Small intestine (tissue), 16 donors: Measurements from ENCODE around the gene LCE2A. TPM values are rescaled to one million over a fixed set of nuclear protein-coding genes. Genes with fewer than 3 reads are reported as not detected.
"Not testable (repeated sequence)": the region's sequence is repeated elsewhere in the genome, so short reads cannot be mapped to it uniquely, and the experiment has no call there.

Experiments
- DNase-seq, 2 donors: peaks; one replicate each; pipeline versions ENCODE4 v3.0.0 to v3.0.0-alpha.2; 2013
- FAIRE-seq: peaks from 2 replicates; lab custom pipeline; 2012; peaks lifted over from hg19 to GRCh38; lab: Jason Lieb, UNC
- H3K27ac ChIP-seq, 3 donors: one replicate each; pipeline ENCODE4 v1.5.1; 2013; ENCODE audit warnings: low read length in 2 of 3, mild to moderate bottlenecking in 2 of 3, control low read depth in 1 of 3, inconsistent platforms in 1 of 3, low read depth in 1 of 3, moderate library complexity in 1 of 3
- H3K27me3 ChIP-seq, 3 donors: one replicate each; pipeline ENCODE4 v1.6.1; 2013; ENCODE audit warnings: low read length in 3 of 3, inconsistent platforms in 1 of 3; ENCODE audit not compliant: control insufficient read depth in 3 of 3, insufficient read depth in 3 of 3
- H3K36me3 ChIP-seq, 3 donors: one replicate each; pipeline ENCODE4 v1.6.1; 2013; ENCODE audit warnings: low read length in 3 of 3, inconsistent platforms in 1 of 3, low read depth in 1 of 3, mild to moderate bottlenecking in 1 of 3, moderate library complexity in 1 of 3; ENCODE audit not compliant: control insufficient read depth in 3 of 3, insufficient read depth in 2 of 3
- H3K4me1 ChIP-seq, 3 donors: one replicate each; pipeline ENCODE4 v1.6.1; 2013; ENCODE audit warnings: low read length in 2 of 3, inconsistent platforms in 1 of 3, low read depth in 1 of 3, mild to moderate bottlenecking in 1 of 3, moderate library complexity in 1 of 3; ENCODE audit not compliant: control insufficient read depth in 3 of 3, insufficient read depth in 2 of 3
- H3K4me3 ChIP-seq, 3 donors: one replicate each; pipeline ENCODE4 v1.5.1; 2013; ENCODE audit warnings: low read length in 3 of 3, control low read depth in 1 of 3, inconsistent platforms in 1 of 3, low read depth in 1 of 3, mild to moderate bottlenecking in 1 of 3, moderate library complexity in 1 of 3
- H3K9me3 ChIP-seq, 2 donors: one replicate each; pipeline ENCODE4 v1.6.1; 2013; ENCODE audit warnings: low read depth in 1 of 2, low read length in 1 of 2; ENCODE audit not compliant: control insufficient read depth in 2 of 2, insufficient read depth in 1 of 2
- WGBS, 3 donors: extraction: QIAGEN DNeasy Blood & Tissue Kit; methylation state at CpG; one replicate each; pipeline ENCODE4 v1.1.7; 2013; 5-methylcytosine and 5-hydroxymethylcytosine counted together
- long read RNA-seq, 10 donors: transcript quantifications; one replicate each; lab custom pipeline, GENCODE V29; 2026
- polyA plus RNA-seq, 4 donors: library from polyadenylated mRNA; stranded (reverse) in 3 of 4; unstranded in 1 of 4; fragments of 200-250 nt in 3 of 4; fragments of 120-200 nt in 1 of 4; gene quantifications; one replicate each; pipeline versions ENCODE4 v1.2.1 to v1.2.3, GENCODE V29; 2013
- donor health status: healthy with polysubstance abuse.
- donor health status: control.
- donor health status: control.
- donor health status: Bipolar disorder and iron deficiency.
- donor health status: healthy.

Gene LCE2A
- 1 to 10 TPM in 1 of 4 donors, under 1 TPM in 1, not detected in 2; 0.16 to 6.8 TPM for polyA plus RNA-seq
- long read RNA-seq, donor 1, result 0 reads
- long read RNA-seq, donor 2, result 0 reads
- long read RNA-seq, donor 3, result 0 reads
- long read RNA-seq, donor 4, result 0 reads
- long read RNA-seq, donor 5, result 0 reads
- long read RNA-seq, donor 6, result 0 reads
- long read RNA-seq, donor 7, result 0 reads
- long read RNA-seq, donor 8, result 0 reads
- long read RNA-seq, donor 9, result 0 reads
- long read RNA-seq, donor 10, result 0 reads

DNA sequence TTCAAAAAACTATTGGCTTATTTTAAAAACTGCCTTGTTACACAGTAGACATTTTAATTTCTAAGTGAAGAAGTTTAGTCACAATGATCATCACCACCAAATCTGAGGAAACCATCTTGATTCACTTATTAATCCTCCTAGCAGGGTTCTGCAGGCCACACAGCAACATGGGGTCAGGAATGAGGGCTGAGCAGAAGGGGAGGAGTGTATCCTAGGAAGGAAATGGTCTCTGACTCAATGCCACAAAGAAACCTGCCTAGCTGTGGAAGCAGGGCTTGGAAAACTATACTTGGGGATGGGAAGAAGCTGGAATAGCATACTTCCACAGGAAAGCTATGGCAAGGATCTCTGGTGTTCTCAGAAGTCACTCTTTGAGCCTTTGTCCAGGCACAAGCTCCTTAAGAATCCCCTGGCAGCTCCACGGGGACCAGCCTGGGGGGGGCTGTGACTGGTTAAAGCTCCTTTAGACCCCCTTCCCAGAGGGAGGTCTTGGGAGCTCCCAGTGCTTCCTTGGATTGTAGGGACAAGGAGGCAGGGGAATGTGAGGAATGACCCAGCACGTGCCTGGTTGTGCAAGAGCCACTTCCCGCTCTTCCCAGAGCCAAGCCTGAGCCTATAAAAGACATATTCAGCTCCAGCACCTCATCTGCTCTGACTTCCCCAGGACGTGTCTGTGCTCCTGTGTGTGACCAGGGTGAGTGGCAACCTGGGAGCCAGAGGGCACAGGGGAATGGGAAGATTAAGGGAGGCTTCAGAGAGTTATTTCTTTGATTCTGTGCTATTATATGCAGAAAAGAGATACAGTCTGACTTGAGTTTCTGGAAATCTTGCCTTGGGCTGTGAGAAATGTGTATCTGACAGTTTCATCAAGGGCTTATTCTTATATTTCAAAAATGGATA is at the start of gene LCE2A:
Gene LCE2A, plus strand, starts transcription at position 645 of the 900 bp plus-strand sequence. CDS start 557 bp downstream, outside the sequence.
- FAIRE-seq (no peak), DNase-seq (no peak)
- Histone ChIP-seq H3K9me3 (no peaks in the 10 kb centered on the region), H3K4me3 (no peak within 1 kb of the TSS), H3K27me3 (no peaks in the 10 kb centered on the region), H3K4me1 (no peaks in the 10 kb centered on the region), H3K36me3 (no peaks in the 10 kb centered on the region), H3K27ac (no peak within 1 kb of the TSS)
- 30 to 54% (median 40%) methylated on average over 4 of the region's 4 CpGs for WGBS, 3 donors

DNA sequence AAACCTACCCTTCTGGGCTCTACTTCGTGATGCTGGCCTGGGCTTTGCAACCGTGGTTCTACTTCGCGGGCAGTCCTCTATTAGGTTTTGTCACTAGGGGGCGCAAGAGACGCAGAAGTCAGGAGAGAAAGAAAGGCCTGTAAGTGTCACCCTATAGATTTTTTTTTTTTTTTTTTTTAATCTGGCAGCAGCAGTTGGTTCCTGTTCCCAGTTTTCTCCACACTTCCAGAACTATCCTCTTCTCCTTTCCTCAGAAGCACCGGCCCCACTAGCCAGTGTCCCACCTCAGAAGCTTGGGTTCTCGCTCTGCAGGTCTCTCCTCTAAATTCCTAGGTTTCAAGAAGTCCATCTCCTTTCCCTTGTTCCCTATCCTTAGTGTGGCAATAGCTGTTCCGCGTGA is 44.0 kb upstream of the LCE2A start:
- no peak for FAIRE-seq
- DNase-seq, result peak; percentile 62 to 72
- WGBS, 3 donors, result 27 to 30% (median 29%) methylated on average over 10 of the region's 10 CpGs
- Histone ChIP-seq H3K4me1 (no peaks in the 10 kb centered on the region), H3K9me3 (no peaks in the 10 kb centered on the region), H3K27ac (no peak overlapping the region), H3K36me3 (no peaks in the 10 kb centered on the region), H3K4me3 (no peak overlapping the region), H3K27me3 (peaks cover 0 to 10% (median 0%) of the 10 kb centered on the region in 3 donors)

- Histone ChIP-seq H3K27ac (no peak overlapping the region), H3K4me1 (no peaks in the 10 kb centered on the region), H3K27me3 (peaks cover 0 to 10% (median 0%) of the 10 kb centered on the region in 3 donors), H3K36me3 (no peaks in the 10 kb centered on the region), H3K4me3 (no peak overlapping the region), H3K9me3 (no peaks in the 10 kb centered on the region)
- DNase-seq (no peak), FAIRE-seq (no peak)
- WGBS, 3 donors, result 47 to 73% (median 56%) methylated on average over 2 of the region's 2 CpGs
These were observed 41.7 kb upstream of the LCE2A start for GRCh38 chr1:152656459-152656858.

DNA sequence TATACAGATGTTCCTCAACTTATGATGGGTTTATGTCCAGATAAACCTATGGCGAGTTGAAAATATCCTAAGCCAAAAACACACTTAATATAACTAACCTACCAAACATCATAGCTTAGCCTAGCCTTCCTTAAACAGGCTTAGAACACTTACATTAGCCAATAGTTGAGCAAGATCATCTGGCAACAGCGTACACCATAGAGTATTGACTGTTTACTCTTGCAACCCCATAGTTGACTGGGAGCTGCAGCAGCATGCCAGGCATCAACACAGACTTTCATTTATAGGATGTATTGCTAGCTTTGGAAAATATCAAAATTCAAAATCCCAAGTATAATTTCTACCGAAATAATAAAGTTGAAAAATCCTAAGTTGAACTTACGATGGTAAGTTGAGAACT is 40.5 kb upstream of the LCE2A start:
- Histone ChIP-seq H3K27ac (no peak overlapping the region), H3K4me1 (no peaks in the 10 kb centered on the region), H3K36me3 (no peaks in the 10 kb centered on the region), H3K4me3 (no peak overlapping the region), H3K27me3 (peaks cover 0 to 4% (median 0%) of the 10 kb centered on the region in 3 donors), H3K9me3 (no peaks in the 10 kb centered on the region)
- no peak for DNase-seq
- FAIRE-seq, result no peak
- 80 to 87% (median 83%) methylated on average over 4 of the region's 4 CpGs for WGBS, 3 donors

DNA sequence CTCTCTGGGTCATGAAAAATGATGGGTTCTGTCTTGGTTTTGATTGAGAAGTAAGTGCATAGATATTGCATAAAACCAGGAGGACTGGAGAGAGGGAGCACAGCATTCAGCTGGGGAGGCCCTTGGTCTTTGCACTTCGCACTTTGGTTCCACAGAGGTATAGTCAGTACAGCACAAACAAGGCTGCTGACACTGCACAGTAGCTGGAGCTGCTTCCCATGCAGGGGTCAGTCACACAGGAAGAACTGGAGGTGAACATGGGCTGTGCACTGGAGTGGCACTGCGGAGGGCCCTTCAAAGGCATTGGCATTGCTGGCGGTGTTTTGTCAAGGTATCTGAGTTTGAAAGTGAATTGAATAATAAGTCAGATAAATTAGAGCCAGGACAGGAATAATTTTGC is 39.5 kb upstream of the LCE2A start:
- FAIRE-seq, result no peak
- WGBS, 3 donors, result 77 to 90% (median 86%) methylated on average over 3 of the region's 3 CpGs

GRCh38 chr1:152663098-152663497 is 35.0 kb upstream of the LCE2A start, which contains the start of gene LCE2D:
TSS of gene LCE2D (plus strand) at chr1:152663380. CDS start at chr1:152664106, 726 bp downstream.
- H3K4me1 ChIP-seq, result no peaks in the 10 kb centered on the region
- FAIRE-seq, result no peak
- H3K27me3 ChIP-seq, result no peaks in the 10 kb centered on the region
- no peaks in the 10 kb centered on the region for H3K9me3 ChIP-seq
- no peak for DNase-seq
- no peaks in the 10 kb centered on the region for H3K36me3 ChIP-seq
- WGBS, 3 donors, result 47 to 54% (median 48%) methylated on average over 3 of the region's 3 CpGs
- H3K4me3 ChIP-seq, result no peak within 1 kb of the TSS
- no peak within 1 kb of the TSS for H3K27ac ChIP-seq

More for the DNA sequence above, 39.5 kb upstream of the LCE2A start:
- Histone ChIP-seq H3K4me3 (no peak overlapping the region), H3K27me3 (peaks cover 0 to 4% (median 0%) of the 10 kb centered on the region in 3 donors), H3K27ac (no peak overlapping the region), H3K9me3 (no peaks in the 10 kb centered on the region), H3K4me1 (no peaks in the 10 kb centered on the region), H3K36me3 (no peaks in the 10 kb centered on the region)
- peak in 1 of 2 donors; percentile 50 for DNase-seq

DNA sequence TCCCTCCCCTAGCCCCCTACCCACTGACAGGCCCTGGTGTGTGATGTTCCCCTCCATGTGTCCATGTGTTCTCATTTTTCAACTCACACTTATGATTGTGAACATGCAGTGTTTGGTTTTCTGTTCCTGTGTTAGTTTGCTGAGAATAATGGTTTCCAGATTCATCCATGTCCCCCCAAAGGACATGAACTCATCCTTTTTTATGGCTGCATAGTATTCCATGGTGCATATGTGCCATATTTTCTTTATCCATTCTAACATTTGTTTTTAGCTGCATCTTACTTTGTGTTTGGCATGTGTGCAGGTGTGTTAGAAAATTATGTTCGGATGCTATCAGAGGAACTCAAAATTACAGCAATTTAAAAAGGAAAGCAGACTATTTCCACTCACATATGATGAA is 32.0 kb upstream of the LCE2A start:
- H3K27me3 ChIP-seq, DNase-seq, H3K9me3 ChIP-seq, H3K4me1 ChIP-seq, H3K27ac ChIP-seq, FAIRE-seq, H3K36me3 ChIP-seq, H3K4me3 ChIP-seq: not testable (repeated sequence)
- 88 to 94% (median 94%) methylated on average over 1 of the region's 1 CpG for WGBS, 3 donors

DNA sequence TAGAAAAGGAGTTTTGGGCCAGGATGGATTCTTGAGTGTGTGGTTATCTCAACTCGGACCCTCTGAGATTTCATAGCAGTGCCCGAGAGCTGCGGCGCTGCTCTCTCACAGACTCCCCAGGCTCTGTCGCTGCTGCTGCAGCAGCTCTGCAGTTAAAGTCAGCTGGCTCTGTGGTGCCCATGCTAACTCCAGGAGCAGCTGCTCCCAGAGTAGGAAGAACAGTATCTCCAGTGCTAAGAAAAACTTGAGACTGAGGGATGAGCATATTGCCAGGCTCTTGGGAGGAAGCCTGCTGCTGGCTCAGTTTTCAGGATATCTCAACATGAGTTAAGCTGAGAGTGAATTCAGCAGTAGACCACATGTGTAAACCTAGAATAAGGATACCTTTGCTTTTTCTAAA is 30.5 kb upstream of the LCE2A start:
- no peaks in the 10 kb centered on the region for H3K4me1 ChIP-seq

More for the DNA sequence above, 30.5 kb upstream of the LCE2A start:
- Histone ChIP-seq H3K27me3 (no peaks in the 10 kb centered on the region), H3K27ac (no peak overlapping the region), H3K4me3 (no peak overlapping the region), H3K36me3 (no peaks in the 10 kb centered on the region), H3K9me3 (no peaks in the 10 kb centered on the region)
- FAIRE-seq (no peak), DNase-seq (no peak)
- 84 to 93% (median 89%) methylated on average over 5 of the region's 5 CpGs for WGBS, 3 donors
